ENCODE data around the gene BACE2.
"Not testable (repeated sequence)": the region's sequence is repeated elsewhere in the genome, so short reads cannot be mapped to it uniquely, and the experiment has no call there.

GRCh38 chr21:41256231-41256630 lies 88.3 kb downstream of the BACE2 start:
- TF ChIP-seq, protein P1, sequence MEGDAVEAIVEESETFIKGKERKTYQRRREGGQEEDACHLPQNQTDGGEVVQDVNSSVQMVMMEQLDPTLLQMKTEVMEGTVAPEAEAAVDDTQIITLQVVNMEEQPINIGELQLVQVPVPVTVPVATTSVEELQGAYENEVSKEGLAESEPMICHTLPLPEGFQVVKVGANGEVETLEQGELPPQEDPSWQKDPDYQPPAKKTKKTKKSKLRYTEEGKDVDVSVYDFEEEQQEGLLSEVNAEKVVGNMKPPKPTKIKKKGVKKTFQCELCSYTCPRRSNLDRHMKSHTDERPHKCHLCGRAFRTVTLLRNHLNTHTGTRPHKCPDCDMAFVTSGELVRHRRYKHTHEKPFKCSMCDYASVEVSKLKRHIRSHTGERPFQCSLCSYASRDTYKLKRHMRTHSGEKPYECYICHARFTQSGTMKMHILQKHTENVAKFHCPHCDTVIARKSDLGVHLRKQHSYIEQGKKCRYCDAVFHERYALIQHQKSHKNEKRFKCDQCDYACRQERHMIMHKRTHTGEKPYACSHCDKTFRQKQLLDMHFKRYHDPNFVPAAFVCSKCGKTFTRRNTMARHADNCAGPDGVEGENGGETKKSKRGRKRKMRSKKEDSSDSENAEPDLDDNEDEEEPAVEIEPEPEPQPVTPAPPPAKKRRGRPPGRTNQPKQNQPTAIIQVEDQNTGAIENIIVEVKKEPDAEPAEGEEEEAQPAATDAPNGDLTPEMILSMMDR (IDR thresholded peaks at IDR 0.05) = not testable (repeated sequence)
- TF ChIP-seq POLR2A (IDR thresholded peaks at IDR 0.05) = not testable (repeated sequence)
